K562 (cell line): ENCODE results near the gene RNF166. TPM values are rescaled to one million over a fixed set of nuclear protein-coding genes. Genes with fewer than 3 reads are reported as not detected.

Experiments used
- CBX3 ChIP-seq, 2 experiments: IDR thresholded peaks; 1 replicate in 1 of 2; 2 replicates in 1 of 2; pipeline ENCODE4 v1.6.1; 2012; ENCODE audit warnings: inconsistent platforms in 2 of 2, low read length in 2 of 2, borderline replicate concordance in 1 of 2, control low read depth in 1 of 2
- E2F1 ChIP-seq: sonication (generic); formaldehyde crosslinking; IDR thresholded peaks from 2 replicates; pipeline ENCODE4 v1.8.1; 2023; ENCODE audit warnings: mild to moderate bottlenecking, missing genetic modification reagents, moderate library complexity
- EGR1 ChIP-seq: fragments of 450-650 bp; conservative IDR thresholded peaks from 2 replicates; pipeline ENCODE4 v1.6.1; 2017; ENCODE audit warnings: mild to moderate bottlenecking
- FOXK2 ChIP-seq, 2 experiments: fragments of 450-650 bp; IDR thresholded peaks in 1 of 2; conservative IDR thresholded peaks in 1 of 2; 2 replicates each; pipeline ENCODE4 v1.6.1; 2016; ENCODE audit warnings: low read depth in 2 of 2, mild to moderate bottlenecking in 1 of 2
- HDAC1 ChIP-seq, 2 experiments: fragments of 450-650 bp; IDR thresholded peaks; 2 replicates each; pipeline ENCODE4 v1.6.1; 2016 to 2017; ENCODE audit warnings: inconsistent platforms in 1 of 2, mild to moderate bottlenecking in 1 of 2, moderate library complexity in 1 of 2
- KAT7 ChIP-seq: sonication (generic); formaldehyde crosslinking; IDR thresholded peaks from 2 replicates; pipeline ENCODE4 v1.8.0; 2022; ENCODE audit warnings: missing genetic modification reagents, mild to moderate bottlenecking, borderline replicate concordance
- KLF13 ChIP-seq: fragments of 450-650 bp; IDR thresholded peaks from 2 replicates; pipeline ENCODE4 v1.6.1; 2016; ENCODE audit warnings: missing genetic modification characterization, low read depth, mild to moderate bottlenecking, missing compliant biosample characterization, moderate library complexity, borderline replicate concordance
- MAZ ChIP-seq, 2 experiments: fragments of 450-650 bp in 1 of 2; sonication (generic) in 1 of 2; formaldehyde crosslinking; IDR thresholded peaks in 1 of 2; conservative IDR thresholded peaks in 1 of 2; 2 replicates each; pipeline versions ENCODE4 v1.4.0 to v1.5.0; 2020; ENCODE audit warnings: mild to moderate bottlenecking in 1 of 2, missing genetic modification reagents in 1 of 2
- MEIS2 ChIP-seq: fragments of 450-650 bp; IDR thresholded peaks from 2 replicates; pipeline ENCODE4 v1.6.1; 2014; ENCODE audit warnings: mild to moderate bottlenecking; ENCODE audit not compliant: partially characterized antibody
- NFATC3 ChIP-seq: fragments of 450-650 bp; IDR thresholded peaks from 2 replicates; pipeline ENCODE4 v1.6.1; 2017; ENCODE audit warnings: mild to moderate bottlenecking
- NR2C2 ChIP-seq, 2 experiments: fragments of 200-800 bp in 1 of 2; sonication (Bioruptor generic) in 1 of 2; sonication (generic) in 1 of 2; formaldehyde crosslinking in 1 of 2; IDR thresholded peaks; 2 replicates each; pipeline versions ENCODE4 v1.6.1 to v1.8.0; 2016 to 2022; ENCODE audit warnings: mild to moderate bottlenecking in 1 of 2, missing compliant biosample characterization in 1 of 2, missing genetic modification characterization in 1 of 2, missing genetic modification reagents in 1 of 2
- RAD51 ChIP-seq: fragments of 450-650 bp; IDR thresholded peaks from 2 replicates; pipeline ENCODE4 v1.7.1; 2016; ENCODE audit warnings: low read depth, mild to moderate bottlenecking, borderline replicate concordance
- RBBP5 ChIP-seq: fragments of 200-600 bp; sonication (generic); IDR thresholded peaks from 2 replicates; pipeline ENCODE4 v1.6.1; 2012; ENCODE audit warnings: borderline replicate concordance, mild to moderate bottlenecking, low read length, control low read depth, inconsistent platforms; ENCODE audit not compliant: insufficient read depth, poor library complexity, severe bottlenecking
- RNF2 ChIP-seq: sonication (generic); IDR thresholded peaks from 2 replicates; pipeline ENCODE4 v1.6.1; 2016
- SAP30 ChIP-seq: fragments of 200-600 bp; sonication (generic); IDR thresholded peaks from 2 replicates; pipeline ENCODE4 v1.6.1; 2012; ENCODE audit warnings: borderline replicate concordance, low read depth, mild to moderate bottlenecking, moderate library complexity, low read length, control low read depth, inconsistent platforms; ENCODE audit not compliant: insufficient read depth, poor library complexity, severe bottlenecking
- SMAD4 ChIP-seq: fragments of 250-450 bp; sonication (Bioruptor Pico); conservative IDR thresholded peaks from 2 replicates; pipeline ENCODE4 v1.8.0; 2021; ENCODE audit warnings: inconsistent platforms, mild to moderate bottlenecking, moderate library complexity
- TBP ChIP-seq: optimal IDR thresholded peaks from 2 replicates; pipeline ENCODE3; 2011; ENCODE audit warnings: low read depth, low read length, improper control_type of control experiment
- TCF7 ChIP-seq: sonication (generic); IDR thresholded peaks from 2 replicates; pipeline ENCODE4 v1.6.1; 2016; ENCODE audit warnings: antibody characterized with exemption, borderline replicate concordance
- USF1 ChIP-seq: sonication (generic); formaldehyde crosslinking; IDR thresholded peaks from 2 replicates; pipeline ENCODE4 v1.9.0; 2022; ENCODE audit warnings: mild to moderate bottlenecking, missing genetic modification reagents
- ZBED1 ChIP-seq: IDR thresholded peaks from 2 replicates; pipeline ENCODE4 v1.6.1; 2014
- ZNF175 ChIP-seq: fragments of 200-800 bp; sonication (Bioruptor generic); IDR thresholded peaks from 2 replicates; pipeline ENCODE4 v1.6.1; 2016; ENCODE audit warnings: low read depth, mild to moderate bottlenecking, missing genetic modification characterization, missing compliant biosample characterization
- ZNF668 ChIP-seq: fragments of 250-450 bp; sonication (Bioruptor Pico); IDR thresholded peaks from 2 replicates; pipeline ENCODE4 v1.8.0; 2022; ENCODE audit warnings: mild to moderate bottlenecking, inconsistent platforms
- polyA plus RNA-seq, 8 experiments: library from polyadenylated mRNA; depleted of rRNA in 4 of 8; stranded (reverse) in 5 of 8; unstranded in 3 of 8; fragments of >200 nt; fragmentation: Nextera tagmentation in 2 of 8; fragmentation: Illumina TruSeq in 1 of 8; extraction: Ambion mirVana in 2 of 8; extraction: Trizol in 1 of 8; gene quantifications; 2 replicates each; pipeline versions ENCODE4 v1.2.1 to v1.2.3, GENCODE V29; 2011 to 2014; ENCODE audit warnings: inconsistent platforms in 1 of 8, missing spikeins in 1 of 8
- total RNA-seq, 7 experiments: library from RNA; depleted of rRNA in 6 of 7; stranded (reverse); fragments of >200 nt in 6 of 7; fragmentation: Illumina TruSeq in 2 of 7; extraction: Trizol in 2 of 7; gene quantifications; 2 replicates each; pipeline versions ENCODE4 v1.2.1 to v1.2.3, GENCODE V29; 2011 to 2021; ENCODE audit warnings: low replicate concordance in 1 of 7
- TF ChIP-seq, protein P1 (sequence below): fragments of 450-650 bp; IDR thresholded peaks from one replicate; pipeline ENCODE4 v1.6.1; 2018; ENCODE audit warnings: mild to moderate bottlenecking, moderate library complexity; ENCODE audit not compliant: partially characterized antibody

RNF166 gene
- total and polyA plus RNA-seq, 9 of the 15 experiments (the other 6 are each of a cell fraction or from before 2014, with no cell fraction given): 0.56 to 60.3 (median 19.5) TPM

GRCh38 chr16:88686439-88687253 is 19.6 kb downstream of the RNF166 start, which contains the start of gene SNAI3 (continued):
- TF ChIP-seq CBX3 (IDR thresholded peaks at IDR 0.05; ENCODE audit: borderline replicate concordance in 1 of 2, low read length in 2 of 2): peak in 1 of 2 experiments; percentile 52; a peak in 1 of 3 replicates
- TF ChIP-seq SAP30: no peak
- no peak for TF ChIP-seq ZNF175 (CRISPR knock-in tag)
- TF ChIP-seq USF1 (CRISPR knock-in tag): 0 out of 2 replicates have a peak, but pooled peaks have one; percentile 17
- TF ChIP-seq SMAD4 (CRISPR knock-in tag): 0 out of 2 replicates have a peak, but pooled peaks have one; percentile 26
- TF ChIP-seq TBP: peak; percentile 87
- TF ChIP-seq EGR1: peak; percentile 77
- TF ChIP-seq KAT7 (CRISPR knock-in tag): no peak
- peak; percentile 30; the same call in 1 of the 2 replicates for TF ChIP-seq KLF13 (tag)
- peak; percentile 33; the same call in 1 of the 2 replicates for TF ChIP-seq E2F1 (CRISPR knock-in tag)
- 0 out of 4 replicates have a peak, but pooled peaks of 1 of the 2 experiments have one; percentile 26 for TF ChIP-seq FOXK2 (conservative IDR thresholded peaks at IDR 0.05 in 1 of 2, IDR thresholded peaks at IDR 0.05 in 1 of 2; ENCODE audit: low read depth in 2 of 2)
- peak in 1 of 2 experiments; percentile 13; a peak in 2 of 4 replicates for TF ChIP-seq MAZ (CRISPR knock-in tag; conservative IDR thresholded peaks at IDR 0.05 in 1 of 2, IDR thresholded peaks at IDR 0.05 in 1 of 2)
- TF ChIP-seq RAD51: no peak
- peak; percentile 23 for TF ChIP-seq MEIS2
- TF ChIP-seq RBBP5: peak; percentile 51
- 0 out of 2 replicates have a peak, but pooled peaks have one; percentile 60 for TF ChIP-seq ZNF668 (CRISPR knock-in tag)
- peak in 1 of 2 experiments; percentile 79; a peak in 2 of 4 replicates for TF ChIP-seq HDAC1 (IDR thresholded peaks at IDR 0.05)
- TF ChIP-seq, protein P1, sequence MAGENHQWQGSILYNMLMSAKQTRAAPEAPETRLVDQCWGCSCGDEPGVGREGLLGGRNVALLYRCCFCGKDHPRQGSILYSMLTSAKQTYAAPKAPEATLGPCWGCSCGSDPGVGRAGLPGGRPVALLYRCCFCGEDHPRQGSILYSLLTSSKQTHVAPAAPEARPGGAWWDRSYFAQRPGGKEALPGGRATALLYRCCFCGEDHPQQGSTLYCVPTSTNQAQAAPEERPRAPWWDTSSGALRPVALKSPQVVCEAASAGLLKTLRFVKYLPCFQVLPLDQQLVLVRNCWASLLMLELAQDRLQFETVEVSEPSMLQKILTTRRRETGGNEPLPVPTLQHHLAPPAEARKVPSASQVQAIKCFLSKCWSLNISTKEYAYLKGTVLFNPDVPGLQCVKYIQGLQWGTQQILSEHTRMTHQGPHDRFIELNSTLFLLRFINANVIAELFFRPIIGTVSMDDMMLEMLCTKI: no peak
- TF ChIP-seq RNF2: peak; percentile 26; the same call in 1 of the 2 replicates
- TF ChIP-seq TCF7: 0 out of 2 replicates have a peak, but pooled peaks have one; percentile 49
- TF ChIP-seq NFATC3: no peak
- TF ChIP-seq NR2C2 (CRISPR knock-in tag; IDR thresholded peaks at IDR 0.05): no peak
- peak; percentile 38 for TF ChIP-seq NR2C2 (tag; IDR thresholded peaks at IDR 0.05)
- TF ChIP-seq ZBED1: 0 out of 2 replicates have a peak, but pooled peaks have one; percentile 20
